Fibroblast of lung (primary cell): ENCODE measurements around the gene SELENOO.

Experiments
- CTCF ChIP-seq, 2 donors: IDR thresholded peaks in 1 of 2; conservative IDR thresholded peaks in 1 of 2; 1 replicate in 1 of 2; 2 replicates in 1 of 2; pipeline ENCODE4 v1.5.1; 2011 to 2012; ENCODE audit warnings: low read length in 2 of 2, control low read depth in 1 of 2, inconsistent platforms in 1 of 2, low read depth in 1 of 2, mild to moderate bottlenecking in 1 of 2
- EZH2 ChIP-seq: IDR thresholded peaks from 2 replicates; pipeline ENCODE4 v1.5.1; 2012; ENCODE audit warnings: low read length, control low read depth, mild to moderate bottlenecking; ENCODE audit errors: missing control alignments

GRCh38 chr22:50262460-50262911 lies 61.7 kb downstream of the SELENOO start:
- TF ChIP-seq CTCF (conservative IDR thresholded peaks at IDR 0.05 in 1 of 2, IDR thresholded peaks at IDR 0.05 in 1 of 2; ENCODE audit: low read depth in 1 of 2, low read length in 2 of 2) = no peak
- TF ChIP-seq EZH2 = no peak
